HepG2 (cell line): ENCODE data around the gene BAIAP3. TPM values are rescaled to one million over a fixed set of nuclear protein-coding genes. Genes with fewer than 3 reads are reported as not detected.
A peak's percentile ranks its signal among the peaks of the same experiment; 100 is the strongest.

Experiments
- ATAC-seq: fragments of 200-7000 bp; cut with Tn5 transposase; 3 replicates; pipeline ENCODE4 v1.9.1; 2020; ENCODE audit warnings: mild to moderate bottlenecking, moderate library complexity
- BruUV-seq: library from RNA; stranded (reverse); fragments of 400-500 nt; replicated peaks from 2 replicates; lab custom pipeline; 2021; lab: Mats Ljungman, UMichigan
- CTCF ChIA-PET: fragments of 300-600 bp; formaldehyde crosslinking; extraction: SDS; loops from one replicate; lab custom pipeline; 2021; ENCODE audit warnings: low total read pairs, inconsistent platforms, low intra/inter-chr PET ratio; lab: Yijun Ruan, JAX
- POLR2A ChIA-PET: fragments of 350-600 bp; sonication (Branson Sonifier 250); formaldehyde crosslinking; loops from one replicate; lab custom pipeline; 2020; ENCODE audit warnings: antibody characterized with exemption, inconsistent platforms; lab: Yijun Ruan, JAX
- DNase-seq: peaks from one replicate; pipeline ENCODE4 v3.0.0-alpha.2; 2015; ENCODE audit warnings: low spot score
- FAIRE-seq: peaks from 3 replicates; lab custom pipeline; 2011; peaks lifted over from hg19 to GRCh38; lab: Jason Lieb, UNC
- H2AFZ ChIP-seq: one replicate; pipeline ENCODE4 v1.6.1; 2011; ENCODE audit warnings: low read length, inconsistent platforms
- H3K27ac ChIP-seq: fragments of 300-600 bp; 3 replicates; pipeline ENCODE4 v1.8.0; 2011; ENCODE audit warnings: mixed run types, mild to moderate bottlenecking, mixed read lengths, low read length, inconsistent platforms; ENCODE audit not compliant: insufficient read depth; ENCODE audit errors: extremely low read length
- H3K27me3 ChIP-seq, 2 experiments: fragments of 200-600 bp in 1 of 2; 2 replicates in 1 of 2; 3 replicates in 1 of 2; pipeline versions ENCODE4 v1.6.0 to v1.8.0; 2011; ENCODE audit warnings: low read length in 2 of 2, mild to moderate bottlenecking in 2 of 2, moderate library complexity in 2 of 2, inconsistent platforms in 1 of 2; ENCODE audit not compliant: insufficient read depth in 2 of 2, control insufficient read depth in 1 of 2
- H3K36me3 ChIP-seq, 2 experiments: fragments of 200-600 bp in 1 of 2; replicated peaks in 1 of 2; 2 replicates in 1 of 2; 3 replicates in 1 of 2; pipeline versions ENCODE4 v1.5.1 to v1.8.0; 2011; ENCODE audit warnings: low read length in 2 of 2, inconsistent platforms in 1 of 2; ENCODE audit not compliant: insufficient read depth in 2 of 2, control insufficient read depth in 1 of 2
- H3K4me1 ChIP-seq: 2 replicates; pipeline ENCODE4 v1.5.1; 2012; ENCODE audit warnings: low read length, inconsistent platforms; ENCODE audit not compliant: insufficient read depth
- H3K4me2 ChIP-seq: 2 replicates; pipeline ENCODE4 v1.6.0; 2011; ENCODE audit warnings: low read depth, low read length, inconsistent platforms
- H3K4me3 ChIP-seq, 3 experiments: fragments of 200-600 bp in 1 of 3; sonication (generic), shearing (Covaris generic) in 1 of 3; replicated peaks in 1 of 3; 2 replicates each; pipeline ENCODE4 v1.5.1; 2011 to 2016; ENCODE audit warnings: low read length in 3 of 3, inconsistent platforms in 2 of 3, low read depth in 2 of 3, mild to moderate bottlenecking in 2 of 3, control low read depth in 1 of 3, mixed read lengths in 1 of 3; ENCODE audit not compliant: insufficient read depth in 1 of 3
- H3K79me2 ChIP-seq: one replicate; pipeline ENCODE4 v1.6.1; 2011; ENCODE audit warnings: low read length, inconsistent platforms; ENCODE audit not compliant: insufficient read depth
- H3K9ac ChIP-seq: 2 replicates; pipeline ENCODE4 v1.6.0; 2011; ENCODE audit warnings: mild to moderate bottlenecking, low read depth, low read length, inconsistent platforms; ENCODE audit not compliant: insufficient read depth
- H3K9me3 ChIP-seq: 2 replicates; pipeline ENCODE4 v1.5.1; 2012; ENCODE audit warnings: mild to moderate bottlenecking, low read length
- H4K20me1 ChIP-seq: 2 replicates; pipeline ENCODE4 v1.6.0; 2011; ENCODE audit warnings: inconsistent platforms, mild to moderate bottlenecking, low read length, moderate library complexity; ENCODE audit not compliant: insufficient read depth
- AGO2 ChIP-seq: fragments of 200-400 bp; formaldehyde crosslinking; optimal IDR thresholded peaks from 2 replicates; pipeline ENCODE3; 2017; ENCODE audit warnings: mild to moderate bottlenecking, low read depth, low read length, moderate library complexity
- HOXA7 ChIP-seq: sonication (generic); formaldehyde crosslinking; IDR thresholded peaks from 2 replicates; pipeline ENCODE4 v1.8.1; 2022; ENCODE audit warnings: mild to moderate bottlenecking, missing genetic modification reagents, moderate library complexity
- MLLT10 ChIP-seq: sonication (generic); formaldehyde crosslinking; IDR thresholded peaks from 2 replicates; pipeline ENCODE4 v1.4.0; 2020; ENCODE audit warnings: missing genetic modification reagents
- POLR2A ChIP-seq, 2 experiments: IDR thresholded peaks; 2 replicates each; pipeline ENCODE4 v1.6.1; 2011; ENCODE audit warnings: low read depth in 2 of 2, low read length in 2 of 2, mild to moderate bottlenecking in 1 of 2, moderate library complexity in 1 of 2; ENCODE audit not compliant: insufficient read depth in 1 of 2
- RBM22 ChIP-seq: fragments of 200-400 bp; formaldehyde crosslinking; optimal IDR thresholded peaks from 2 replicates; pipeline ENCODE3; 2017; ENCODE audit warnings: mild to moderate bottlenecking, low read length, moderate library complexity
- SNRNP70 ChIP-seq: fragments of 200-400 bp; formaldehyde crosslinking; IDR thresholded peaks from 2 replicates; pipeline ENCODE4 v1.6.1; 2017; ENCODE audit warnings: mild to moderate bottlenecking, low read depth, low read length, moderate library complexity
- ZNF782 ChIP-seq: sonication (generic); formaldehyde crosslinking; IDR thresholded peaks from 2 replicates; pipeline ENCODE4 v1.4.0; 2020; ENCODE audit warnings: missing genetic modification reagents, mild to moderate bottlenecking, borderline replicate concordance
- WGBS: methylation state at CpG from one replicate; pipeline ENCODE4 v1.1.6; 2017; ENCODE audit warnings: low lambda C conversion rate; 5-methylcytosine and 5-hydroxymethylcytosine counted together
- in situ Hi-C: cut with HindIII; loops from 2 replicates; pipeline ENCODE4 v1.10.0; 2017; ENCODE audit warnings: low pct_unique_long_range_greater_than_20kb; ENCODE audit not compliant: extremely low pct_ligation_motif_present
- intact Hi-C: fragments of 100-400 bp; cut with micrococcal nuclease; formaldehyde crosslinking; loops from one replicate; pipeline ENCODE4 v1.10.0; 2022; ENCODE audit not compliant: unreplicated experiment
- polyA plus RNA-seq, 8 experiments: library from polyadenylated mRNA; depleted of rRNA in 3 of 8; stranded (reverse) in 7 of 8; unstranded in 1 of 8; fragments of >200 nt; fragmentation: Illumina TruSeq in 4 of 8; extraction: Trizol in 4 of 8; gene quantifications; 2 replicates each; pipeline versions ENCODE4 v1.2.1 to v1.2.3, GENCODE V29; 2011 to 2016; ENCODE audit warnings: low read depth in 4 of 8, missing spikeins in 1 of 8, mixed read lengths in 1 of 8; ENCODE audit not compliant: insufficient read depth in 1 of 8
- total RNA-seq, 5 experiments: library from RNA; depleted of rRNA; stranded (reverse); fragments of >200 nt; fragmentation: Illumina TruSeq; extraction: Trizol; gene quantifications; 2 replicates each; pipeline ENCODE4 v1.2.3, GENCODE V29; 2016; ENCODE audit warnings: low read depth in 1 of 5

BAIAP3 gene
- total and polyA plus RNA-seq, 2 of the 13 experiments (the other 11 are each of a cell fraction or from before 2014, with no cell fraction given): 3.2 to 5.7 TPM

GRCh38 chr16:1320097-1320496, 13.3 kb upstream of the BAIAP3 start:
- no peak for FAIRE-seq
- peaks cover 6% of the 10 kb centered on the region; the same call in 1 of the 2 replicates for H4K20me1 ChIP-seq
- peaks cover 12% of the 10 kb centered on the region for H3K79me2 ChIP-seq

GRCh38 chr16:1320658-1321240, 12.7 kb upstream of the BAIAP3 start:
- DNase-seq (no peak), FAIRE-seq (no peak), ATAC-seq (no peak; the same call in 2 of the 3 replicates)
- peaks cover 41 to 76% of the 10 kb centered on the region in 2 experiments; a peak in 4 of 5 replicates for H3K36me3 ChIP-seq
- no peaks in the 10 kb centered on the region for H3K27me3 ChIP-seq
- no peak overlapping the region for H3K4me2 ChIP-seq
- no peak overlapping the region for H3K4me3 ChIP-seq
- H3K9ac ChIP-seq: no peak overlapping the region
- H3K79me2 ChIP-seq: peaks cover 8% of the 10 kb centered on the region
- 86% methylated on average over 14 of the region's 22 CpGs for whole genome bisulfite sequencing
- CTCF ChIA-PET: no interaction called here
- H3K9me3 ChIP-seq: no peaks in the 10 kb centered on the region
- BruUV-seq: no TSS peak
- intact Hi-C loops: no loop called here
- no peak overlapping the region for H3K27ac ChIP-seq
- TF ChIP-seq SNRNP70: no peak
- peak; percentile 89 for TF ChIP-seq AGO2
- TF ChIP-seq HOXA7 (CRISPR knock-in tag): no peak
- TF ChIP-seq ZNF782 (CRISPR knock-in tag): no peak
- TF ChIP-seq POLR2A (IDR thresholded peaks at IDR 0.05; ENCODE audit: insufficient read depth in 1 of 2, low read depth in 2 of 2, low read length in 2 of 2): 0 out of 4 replicates have a peak, but pooled peaks of 1 of the 2 experiments have one; percentile 5
- peak; percentile 15 for TF ChIP-seq RBM22
- H3K4me1 ChIP-seq: no peaks in the 10 kb centered on the region
- no peak overlapping the region for H2AFZ ChIP-seq
- H4K20me1 ChIP-seq: peaks cover 3% of the 10 kb centered on the region; the same call in 1 of the 2 replicates
- POLR2A ChIA-PET: no interaction called here
- in situ Hi-C loops: no loop called here

More at GRCh38 chr16:1320097-1320496, 13.3 kb upstream of the BAIAP3 start:
- Histone ChIP-seq H3K4me2 (no peak overlapping the region), H3K27ac (no peak overlapping the region), H3K4me1 (no peaks in the 10 kb centered on the region), H3K36me3 (peaks cover 43 to 80% of the 10 kb centered on the region in 2 experiments; a peak in 4 of 5 replicates), H3K4me3 (no peak overlapping the region), H3K9ac (no peak overlapping the region), H3K27me3 (no peaks in the 10 kb centered on the region), H2AFZ (no peak overlapping the region), H3K9me3 (no peaks in the 10 kb centered on the region)
- ATAC-seq (no peak), DNase-seq (no peak)
- 88% methylated on average over 12 of the region's 12 CpGs for WGBS
- no TSS peak for BruUV-seq
- no peak for TF ChIP-seq MLLT10
- ChIA-PET POLR2A (no interaction called here), CTCF (no interaction called here)
- in situ Hi-C loops: no loop called here
- intact Hi-C loops: no loop called here
